Tibial nerve (tissue), 4 donors: ENCODE results near the gene NPRL2.

Experiments
- EP300 ChIP-seq, 2 donors: sonication (generic); formaldehyde crosslinking; IDR thresholded peaks; one replicate each; pipeline ENCODE4 v1.6.1; 2017; ENCODE audit warnings: antibody characterized with exemption in 2 of 2, mild to moderate bottlenecking in 1 of 2
- POLR2A ChIP-seq, 2 donors: fragments of 450-650 bp; IDR thresholded peaks; one replicate each; pipeline ENCODE4 v1.6.1; 2017; ENCODE audit warnings: antibody characterized with exemption in 2 of 2, mild to moderate bottlenecking in 2 of 2, moderate library complexity in 2 of 2
- TF ChIP-seq, protein P1 (sequence below), 5 experiments: fragments of 200-600 bp in 3 of 5; fragments of 450-650 bp in 2 of 5; sonication (generic) in 3 of 5; IDR thresholded peaks; one replicate each; pipeline ENCODE4 v1.5.1; 2016 to 2019; ENCODE audit warnings: antibody characterized with exemption in 5 of 5, mild to moderate bottlenecking in 3 of 5, moderate library complexity in 2 of 5

DNA sequence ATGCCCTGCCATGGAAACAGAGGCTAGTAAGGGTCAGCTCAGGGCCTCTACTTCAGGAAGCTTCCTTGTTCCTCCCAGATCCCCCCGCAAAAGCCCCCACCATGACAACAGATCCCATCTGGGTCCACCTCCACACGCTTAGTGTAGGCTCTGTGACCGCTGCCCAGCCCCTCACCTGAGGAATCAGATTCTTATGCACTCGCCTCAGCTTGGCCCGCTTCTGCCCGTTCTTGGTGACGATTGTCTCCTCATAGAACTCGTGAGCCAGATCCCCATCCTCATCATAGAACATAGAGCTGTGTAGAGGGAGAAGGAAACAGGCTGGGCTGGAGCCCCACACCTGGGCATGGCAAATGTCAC lies 24.4 kb downstream of the NPRL2 start:
- no peak for TF ChIP-seq POLR2A (IDR thresholded peaks at IDR 0.05)
- TF ChIP-seq, protein P1, sequence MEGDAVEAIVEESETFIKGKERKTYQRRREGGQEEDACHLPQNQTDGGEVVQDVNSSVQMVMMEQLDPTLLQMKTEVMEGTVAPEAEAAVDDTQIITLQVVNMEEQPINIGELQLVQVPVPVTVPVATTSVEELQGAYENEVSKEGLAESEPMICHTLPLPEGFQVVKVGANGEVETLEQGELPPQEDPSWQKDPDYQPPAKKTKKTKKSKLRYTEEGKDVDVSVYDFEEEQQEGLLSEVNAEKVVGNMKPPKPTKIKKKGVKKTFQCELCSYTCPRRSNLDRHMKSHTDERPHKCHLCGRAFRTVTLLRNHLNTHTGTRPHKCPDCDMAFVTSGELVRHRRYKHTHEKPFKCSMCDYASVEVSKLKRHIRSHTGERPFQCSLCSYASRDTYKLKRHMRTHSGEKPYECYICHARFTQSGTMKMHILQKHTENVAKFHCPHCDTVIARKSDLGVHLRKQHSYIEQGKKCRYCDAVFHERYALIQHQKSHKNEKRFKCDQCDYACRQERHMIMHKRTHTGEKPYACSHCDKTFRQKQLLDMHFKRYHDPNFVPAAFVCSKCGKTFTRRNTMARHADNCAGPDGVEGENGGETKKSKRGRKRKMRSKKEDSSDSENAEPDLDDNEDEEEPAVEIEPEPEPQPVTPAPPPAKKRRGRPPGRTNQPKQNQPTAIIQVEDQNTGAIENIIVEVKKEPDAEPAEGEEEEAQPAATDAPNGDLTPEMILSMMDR (IDR thresholded peaks at IDR 0.05) = no peak
- no peak for TF ChIP-seq EP300 (IDR thresholded peaks at IDR 0.05)
